HAP-1 (cell line): ENCODE results near the gene TBC1D9B.

ENCODE experiments used
- DNase-seq, 2 experiments: peaks; one replicate each; pipeline ENCODE4 v3.0.0-alpha.2; 2016 to 2020; ENCODE audit warnings: low spot score in 2 of 2
- H3K27me3 ChIP-seq: fragments of 250-450 bp; sonication (Bioruptor Pico); 2 replicates; pipeline ENCODE4 v1.5.1; 2020; ENCODE audit warnings: low read depth, mild to moderate bottlenecking, moderate library complexity
- H3K36me3 ChIP-seq: fragments of 250-450 bp; sonication (Bioruptor Pico); replicated peaks from 2 replicates; pipeline ENCODE4 v1.5.1; 2020; ENCODE audit warnings: mild to moderate bottlenecking
- H3K4me1 ChIP-seq: fragments of 250-450 bp; sonication (Bioruptor Pico); 2 replicates; pipeline ENCODE4 v1.5.1; 2020; ENCODE audit warnings: mild to moderate bottlenecking
- H3K4me3 ChIP-seq: fragments of 250-450 bp; sonication (Bioruptor Pico); 2 replicates; pipeline ENCODE4 v1.5.1; 2020; ENCODE audit warnings: mild to moderate bottlenecking, moderate library complexity
- H3K9me3 ChIP-seq: fragments of 250-450 bp; sonication (Bioruptor Pico); 2 replicates; pipeline ENCODE4 v1.5.1; 2020; ENCODE audit warnings: mild to moderate bottlenecking, moderate library complexity
- in situ Hi-C: fragments of 300-500 bp; cut with MboI; formaldehyde crosslinking; loops from 3 replicates; pipeline ENCODE4 v1.14.3; 2020; ENCODE audit warnings: low sequenced_read_pairs, inconsistent platforms, mixed read lengths

TBC1D9B gene

GRCh38 chr5:179828756-179829421 lies 78.8 kb downstream of the TBC1D9B start:
- DNase-seq: no peak

GRCh38 chr5:179827680-179828079 lies 80.0 kb downstream of the TBC1D9B start:
- DNase-seq: no peak
- in situ Hi-C loops: no loop called here
- no peaks in the 10 kb centered on the region for H3K9me3 ChIP-seq
- no peaks in the 10 kb centered on the region for H3K4me1 ChIP-seq
- no peak overlapping the region for H3K4me3 ChIP-seq
- peaks cover 96% of the 10 kb centered on the region for H3K36me3 ChIP-seq
- no peaks in the 10 kb centered on the region for H3K27me3 ChIP-seq

More at GRCh38 chr5:179828756-179829421, 78.8 kb downstream of the TBC1D9B start:
- Histone ChIP-seq H3K4me3 (no peak overlapping the region), H3K36me3 (peaks cover 96% of the 10 kb centered on the region), H3K4me1 (no peaks in the 10 kb centered on the region), H3K9me3 (no peaks in the 10 kb centered on the region), H3K27me3 (no peaks in the 10 kb centered on the region)
- in situ Hi-C loops: no loop called here

GRCh38 chr5:179825655-179826182 lies 82.0 kb downstream of the TBC1D9B start:
- in situ Hi-C loops: no loop called here
- no peaks in the 10 kb centered on the region for H3K9me3 ChIP-seq
- peaks cover 81% of the 10 kb centered on the region for H3K36me3 ChIP-seq
- H3K27me3 ChIP-seq: no peaks in the 10 kb centered on the region
- no peak for DNase-seq
- H3K4me3 ChIP-seq: no peak overlapping the region
- peaks cover 9% of the 10 kb centered on the region for H3K4me1 ChIP-seq

- Histone ChIP-seq H3K4me3 (no peak overlapping the region), H3K27me3 (no peaks in the 10 kb centered on the region), H3K4me1 (peaks cover 17% of the 10 kb centered on the region), H3K36me3 (peaks cover 78% of the 10 kb centered on the region), H3K9me3 (no peaks in the 10 kb centered on the region)
- no peak for DNase-seq
- in situ Hi-C loops: no loop called here
Measured at GRCh38 chr5:179824745-179825112, 83.0 kb downstream of the TBC1D9B start.

- no peak for DNase-seq
- H3K9me3 ChIP-seq: no peaks in the 10 kb centered on the region
- peaks cover 23% of the 10 kb centered on the region for H3K4me1 ChIP-seq
- H3K36me3 ChIP-seq: peaks cover 76% of the 10 kb centered on the region
- no peak overlapping the region for H3K4me3 ChIP-seq
- H3K27me3 ChIP-seq: no peaks in the 10 kb centered on the region
- in situ Hi-C loops: no loop called here
Measured at GRCh38 chr5:179823937-179824744, 83.6 kb downstream of the TBC1D9B start.

- Histone ChIP-seq H3K27me3 (no peaks in the 10 kb centered on the region), H3K36me3 (peaks cover 61% of the 10 kb centered on the region), H3K4me1 (peaks cover 34% of the 10 kb centered on the region), H3K4me3 (peak overlapping the region; percentile 55), H3K9me3 (no peaks in the 10 kb centered on the region)
- in situ Hi-C loops: no loop called here
- DNase-seq: no peak
Measured at GRCh38 chr5:179822444-179822990, 85.2 kb downstream of the TBC1D9B start.

- no peak for DNase-seq
- Histone ChIP-seq H3K4me3 (peak overlapping the region; percentile 55), H3K4me1 (peaks cover 34% of the 10 kb centered on the region), H3K9me3 (no peaks in the 10 kb centered on the region), H3K36me3 (peaks cover 56% of the 10 kb centered on the region), H3K27me3 (no peaks in the 10 kb centered on the region)
- in situ Hi-C loops: no loop called here
Measured at GRCh38 chr5:179822059-179822432, 85.7 kb downstream of the TBC1D9B start.

- H3K36me3 ChIP-seq: peaks cover 51% of the 10 kb centered on the region
- peak overlapping the region; percentile 55 for H3K4me3 ChIP-seq
- H3K9me3 ChIP-seq: no peaks in the 10 kb centered on the region
- no peaks in the 10 kb centered on the region for H3K27me3 ChIP-seq
- peak; percentile 76 to 96 for DNase-seq
- H3K4me1 ChIP-seq: peaks cover 34% of the 10 kb centered on the region
- in situ Hi-C loops: no loop called here
Measured at GRCh38 chr5:179821298-179822058, 86.2 kb downstream of the TBC1D9B start.

- H3K9me3 ChIP-seq: no peaks in the 10 kb centered on the region
- H3K4me1 ChIP-seq: peaks cover 34% of the 10 kb centered on the region
- H3K4me3 ChIP-seq: peak within 1 kb of the TSS; percentile 55
- H3K27me3 ChIP-seq: no peaks in the 10 kb centered on the region
- in situ Hi-C loops: no loop called here
- H3K36me3 ChIP-seq: peaks cover 47% of the 10 kb centered on the region
- DNase-seq: peak; percentile 60 to 84
Measured at GRCh38 chr5:179820483-179821297, 87.0 kb downstream of the TBC1D9B start, which contains the start of gene SQSTM1. SQSTM1 (plus strand) TSS chr5:179820905; CDS start chr5:179820937, 32 bp downstream.

GRCh38 chr5:179820127-179820482 lies 87.6 kb downstream of the TBC1D9B start:
- no peak for DNase-seq
- in situ Hi-C loops: no loop called here
- Histone ChIP-seq H3K4me3 (peak overlapping the region; percentile 55), H3K36me3 (peaks cover 44% of the 10 kb centered on the region), H3K9me3 (no peaks in the 10 kb centered on the region), H3K4me1 (peaks cover 34% of the 10 kb centered on the region), H3K27me3 (no peaks in the 10 kb centered on the region)

- Histone ChIP-seq H3K4me3 (peak overlapping the region; percentile 55), H3K27me3 (no peaks in the 10 kb centered on the region), H3K36me3 (peaks cover 42% of the 10 kb centered on the region), H3K9me3 (no peaks in the 10 kb centered on the region), H3K4me1 (peaks cover 34% of the 10 kb centered on the region)
- DNase-seq: peak in 1 of 2 experiments; percentile 78
- in situ Hi-C loops: no loop called here
Measured at GRCh38 chr5:179819296-179820126, 88.2 kb downstream of the TBC1D9B start.

GRCh38 chr5:179818746-179819295 lies 88.9 kb downstream of the TBC1D9B start:
- in situ Hi-C loops: no loop called here
- H3K4me3 ChIP-seq: peak overlapping the region; percentile 7
- no peaks in the 10 kb centered on the region for H3K9me3 ChIP-seq
- no peaks in the 10 kb centered on the region for H3K27me3 ChIP-seq
- peak; percentile 60 to 82 for DNase-seq
- H3K4me1 ChIP-seq: peaks cover 34% of the 10 kb centered on the region
- peaks cover 41% of the 10 kb centered on the region for H3K36me3 ChIP-seq
